GM21717 (cell line): Measurements from ENCODE around the gene TCAP.

ENCODE experiments used
- ATAC-seq: cut with Tn5 transposase; IDR thresholded peaks from one replicate; pipeline ENCODE4 v1.9.1; 2021; ENCODE audit warnings: mild to moderate bottlenecking, moderate library complexity; ENCODE audit not compliant: unreplicated experiment

TCAP gene

GRCh38 chr17:39665642-39666224 lies 584 bp downstream of the TCAP start:
- ATAC-seq = no peak

- ATAC-seq = no peak
These were observed 1.1 kb downstream of the TCAP start for GRCh38 chr17:39666231-39666600.

- ATAC-seq = no peak
These were observed 1.6 kb downstream of the TCAP start for GRCh38 chr17:39666601-39667261.

DNA sequence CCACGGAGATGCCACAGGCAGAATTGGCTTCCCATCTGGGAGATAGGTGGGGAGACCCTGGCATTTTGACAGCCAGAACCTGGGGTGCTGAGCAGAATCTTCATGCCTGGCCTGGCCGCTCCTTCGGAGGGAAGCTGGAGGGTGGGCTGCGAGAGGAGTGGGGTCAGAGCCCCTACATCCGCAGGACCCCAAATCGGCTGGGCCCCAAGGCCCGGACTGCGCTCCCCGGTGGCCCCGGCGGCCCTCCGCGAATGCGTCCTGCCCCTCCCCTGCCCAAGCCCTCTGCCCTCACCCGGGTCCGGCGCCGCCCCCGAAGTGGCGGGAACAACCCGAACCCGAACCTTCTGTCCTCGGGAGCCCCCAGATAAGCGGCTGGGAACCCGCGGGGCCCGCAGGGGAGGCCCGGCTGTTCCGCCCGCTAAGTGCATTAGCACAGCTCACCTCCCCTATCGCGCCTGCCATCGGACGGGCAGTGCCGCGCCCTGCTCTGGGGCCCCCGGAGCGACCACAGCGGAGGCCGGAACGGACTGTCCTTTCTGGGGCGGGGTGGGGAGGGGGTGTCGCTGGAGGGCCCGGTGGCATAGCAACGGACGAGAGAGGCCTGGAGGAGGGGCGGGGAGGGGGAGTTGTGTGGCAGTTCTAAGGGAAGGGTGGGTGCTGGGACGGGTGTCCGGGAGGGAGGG lies 2.3 kb downstream of the TCAP start:
- ATAC-seq = no peak

GRCh38 chr17:39667945-39668924 lies 3.1 kb downstream of the TCAP start, which contains the start of gene PNMT:
Gene PNMT (plus strand): TSS chr17:39668453. CDS start chr17:39668476, 23 bp downstream.
- ATAC-seq = no peak

GRCh38 chr17:39669897-39670735 lies 5.0 kb downstream of the TCAP start:
- no peak for ATAC-seq

DNA sequence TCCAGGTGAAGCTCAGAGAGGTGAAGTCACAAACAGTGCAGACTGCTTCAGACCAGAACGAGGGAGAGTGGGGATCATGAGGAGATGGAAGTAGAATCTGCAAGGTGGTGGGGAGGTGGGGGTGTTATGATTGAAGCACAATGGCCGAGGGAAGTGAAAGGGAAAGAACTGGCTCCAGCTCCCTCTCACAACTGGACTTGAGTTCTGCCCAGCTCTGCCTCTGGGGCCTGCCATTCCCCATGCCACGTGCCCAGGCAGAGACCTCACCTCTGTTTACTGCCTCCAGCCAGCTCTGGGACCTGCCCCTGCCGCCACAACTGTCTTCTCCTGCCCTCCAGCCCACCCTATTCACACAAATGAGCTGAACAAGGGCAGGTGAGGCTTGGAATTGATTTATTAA lies 5.6 kb downstream of the TCAP start:
- ATAC-seq = no peak

GRCh38 chr17:39671651-39672521 lies 6.7 kb downstream of the TCAP start:
- no peak for ATAC-seq

GRCh38 chr17:39672522-39673334 lies 7.6 kb downstream of the TCAP start:
- ATAC-seq = no peak

DNA sequence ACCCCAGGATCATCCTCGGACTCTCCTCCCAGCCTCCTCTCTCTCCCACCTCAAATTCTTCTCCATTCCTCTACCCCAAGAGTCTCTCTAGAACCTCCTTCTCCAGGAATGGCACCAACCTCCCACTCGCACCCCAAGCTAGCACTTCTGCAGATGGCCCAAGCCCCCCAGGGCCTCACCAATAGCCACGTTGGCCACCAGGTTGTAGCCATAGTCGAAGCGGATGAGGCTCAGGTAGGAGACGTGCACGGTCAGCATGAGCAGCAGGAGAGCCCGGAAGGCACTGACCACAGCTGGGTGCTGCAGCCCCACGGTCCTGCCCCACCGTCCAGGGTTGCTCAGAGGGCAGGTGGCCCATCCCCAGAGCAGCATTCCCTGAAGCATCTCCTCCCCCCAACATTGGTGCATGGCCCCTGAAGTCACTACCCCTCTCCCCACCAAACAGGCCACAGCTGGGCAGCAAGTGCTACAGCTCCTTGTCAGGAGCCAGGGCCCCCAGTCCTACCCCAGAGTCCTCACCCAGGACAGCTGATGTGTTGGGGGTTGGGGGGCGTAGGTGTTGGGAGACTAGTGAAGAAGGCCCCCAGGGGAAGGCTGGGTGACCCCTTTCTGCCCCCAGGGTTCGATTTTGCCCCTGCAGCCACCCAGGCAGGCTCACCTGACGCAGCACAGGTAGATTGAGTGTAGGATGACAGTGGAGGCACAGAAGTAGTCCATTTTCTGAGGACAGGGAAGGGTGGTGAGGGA lies 8.4 kb downstream of the TCAP start:
- ATAC-seq = no peak

GRCh38 chr17:39674179-39674578 lies 9.0 kb downstream of the TCAP start:
- ATAC-seq = no peak

DNA sequence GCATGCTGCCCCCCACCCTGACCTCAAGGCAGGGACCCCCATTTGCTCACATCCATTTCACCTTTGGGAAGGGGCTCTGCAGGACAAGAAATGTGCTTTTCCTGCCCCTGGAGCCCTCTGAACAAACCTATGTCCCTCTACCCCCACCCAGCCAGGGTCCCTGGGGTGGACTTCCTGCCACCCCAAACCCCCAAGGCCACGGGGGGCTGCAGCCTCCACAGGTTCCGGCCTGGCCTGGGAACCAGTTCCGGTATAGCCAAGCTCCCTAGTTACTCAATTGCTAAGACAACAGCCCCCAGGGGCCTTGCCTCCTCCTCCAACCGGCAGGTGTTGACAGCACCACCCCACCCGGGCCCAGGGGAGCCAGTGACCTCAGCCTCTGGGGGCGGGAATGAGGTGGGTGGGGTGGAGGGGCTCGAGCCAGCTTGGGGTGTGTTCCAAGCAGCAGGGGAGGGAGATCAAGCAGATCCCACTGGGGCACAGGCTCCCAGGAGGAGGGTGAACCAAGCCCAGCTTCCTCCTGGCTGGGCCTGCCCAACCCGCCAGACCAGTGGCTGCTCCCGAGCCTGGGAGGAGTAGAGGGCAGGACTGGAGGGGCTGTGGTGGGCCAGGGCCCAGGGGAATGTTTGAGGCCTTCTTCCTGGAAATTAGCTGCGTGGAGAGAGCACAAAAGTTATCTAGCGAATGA lies 9.7 kb downstream of the TCAP start:
- no peak for ATAC-seq

GRCh38 chr17:39675390-39676082 lies 10.4 kb downstream of the TCAP start:
- no peak for ATAC-seq

DNA sequence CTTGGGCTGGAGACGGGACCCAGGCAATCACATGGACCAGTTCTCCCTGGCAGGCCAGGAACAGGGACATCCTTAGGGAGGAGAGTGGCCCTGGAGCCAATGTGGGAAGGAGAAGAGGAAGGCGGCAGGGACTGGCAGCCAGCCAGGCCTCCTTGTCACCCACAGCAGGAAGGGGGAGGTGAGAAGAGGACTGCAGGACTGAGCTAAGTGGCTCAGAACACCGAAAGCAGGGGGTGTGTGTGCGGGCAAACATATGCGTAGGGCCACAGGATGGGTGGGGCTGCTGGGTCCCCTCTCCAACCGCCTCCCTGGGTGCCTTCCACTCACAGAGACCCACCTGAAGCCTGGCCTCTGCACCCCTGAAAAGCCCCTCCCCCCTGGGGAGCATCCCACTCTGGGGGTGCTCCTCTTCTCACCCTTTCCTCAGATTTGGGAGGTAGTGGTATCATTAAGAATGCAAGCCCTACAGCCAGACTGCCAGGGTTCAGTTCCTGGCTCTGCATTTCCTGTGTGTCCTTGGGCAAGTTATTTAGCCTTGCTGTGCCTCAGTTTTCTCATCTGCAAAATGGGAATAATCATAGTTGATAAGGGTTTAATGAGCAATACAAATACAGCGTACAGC lies 11.2 kb downstream of the TCAP start:
- ATAC-seq = no peak

- no peak for ATAC-seq
These were observed 11.9 kb downstream of the TCAP start for GRCh38 chr17:39677072-39677471.
